ENCODE data around the gene YBEY.

GRCh38 chr21:46286648-46287002 lies 483 bp downstream of the YBEY start:
- TF ChIP-seq CTCF (conservative IDR thresholded peaks at IDR 0.05) (no peak), ZFX (IDR thresholded peaks at IDR 0.05) (no peak)

All from C4-2B (cell line).